ENCODE measurements around the gene DET1.
"Not testable (repeated sequence)": the region's sequence is repeated elsewhere in the genome, so short reads cannot be mapped to it uniquely, and the experiment has no call there.

Gene DET1

DNA sequence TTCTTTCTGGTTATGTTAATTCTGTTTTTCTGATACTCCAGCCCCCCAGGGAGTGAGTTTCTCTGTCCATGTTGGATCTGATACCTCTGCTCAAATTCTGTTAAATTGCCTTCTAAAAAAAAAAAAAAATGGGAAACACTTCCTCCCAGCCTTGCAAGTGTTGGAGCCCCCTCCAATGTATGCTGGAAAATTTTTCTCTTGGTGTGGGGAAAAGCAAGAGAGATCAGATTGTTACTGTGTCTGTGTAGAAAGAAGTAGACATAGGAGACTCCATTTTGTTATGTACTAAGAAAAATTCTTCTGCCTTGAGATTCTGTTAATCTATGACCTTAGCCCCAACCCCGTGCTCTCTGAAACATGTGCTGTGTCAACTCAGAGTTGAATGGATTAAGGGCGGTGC lies 6.1 kb downstream of the DET1 start:
- not testable (repeated sequence) for DNase-seq (ENCODE audit: low read depth)

DNA sequence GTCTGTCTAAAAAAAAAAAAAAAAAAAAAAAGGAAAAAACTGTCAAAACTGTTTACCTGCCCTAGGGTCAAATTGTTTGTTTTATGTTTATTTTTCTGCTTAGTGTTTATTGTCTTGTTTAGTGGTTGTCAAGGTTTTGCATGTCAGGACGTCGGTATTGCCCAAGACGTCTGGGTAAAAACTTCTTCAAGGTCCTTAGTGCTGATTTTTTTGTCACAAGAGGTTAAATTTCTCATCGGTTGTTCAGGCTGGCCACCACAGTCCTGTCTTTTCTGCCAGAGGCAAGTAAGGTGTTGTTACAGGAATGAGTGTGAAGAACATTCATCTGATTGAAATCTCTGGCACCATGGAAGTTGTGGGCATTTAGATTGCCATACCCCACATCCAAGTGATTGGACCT lies 7.0 kb downstream of the DET1 start:
- no peak for DNase-seq (ENCODE audit: low read depth)

DNA sequence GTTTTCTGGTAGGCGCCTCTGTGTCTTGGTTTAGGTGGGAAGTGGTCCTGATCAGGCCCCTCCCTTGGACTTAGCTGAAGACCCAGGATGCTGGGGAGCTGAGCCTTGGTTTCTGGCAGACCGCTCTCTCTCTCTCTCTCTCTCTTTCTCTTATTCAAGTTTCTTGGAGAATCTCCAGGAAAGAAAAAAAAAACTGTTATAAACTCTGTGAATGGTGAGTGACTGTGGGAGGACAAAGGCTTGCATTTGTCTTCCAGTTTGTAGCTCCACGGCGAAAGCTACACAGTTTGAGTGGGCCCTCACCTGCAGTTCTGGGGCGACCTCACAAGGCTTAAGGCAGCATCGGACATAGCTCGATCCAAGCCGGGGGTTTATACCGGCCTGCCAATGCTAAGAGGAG lies 7.5 kb downstream of the DET1 start:
- no peak for DNase-seq (ENCODE audit: low read depth)

DNA sequence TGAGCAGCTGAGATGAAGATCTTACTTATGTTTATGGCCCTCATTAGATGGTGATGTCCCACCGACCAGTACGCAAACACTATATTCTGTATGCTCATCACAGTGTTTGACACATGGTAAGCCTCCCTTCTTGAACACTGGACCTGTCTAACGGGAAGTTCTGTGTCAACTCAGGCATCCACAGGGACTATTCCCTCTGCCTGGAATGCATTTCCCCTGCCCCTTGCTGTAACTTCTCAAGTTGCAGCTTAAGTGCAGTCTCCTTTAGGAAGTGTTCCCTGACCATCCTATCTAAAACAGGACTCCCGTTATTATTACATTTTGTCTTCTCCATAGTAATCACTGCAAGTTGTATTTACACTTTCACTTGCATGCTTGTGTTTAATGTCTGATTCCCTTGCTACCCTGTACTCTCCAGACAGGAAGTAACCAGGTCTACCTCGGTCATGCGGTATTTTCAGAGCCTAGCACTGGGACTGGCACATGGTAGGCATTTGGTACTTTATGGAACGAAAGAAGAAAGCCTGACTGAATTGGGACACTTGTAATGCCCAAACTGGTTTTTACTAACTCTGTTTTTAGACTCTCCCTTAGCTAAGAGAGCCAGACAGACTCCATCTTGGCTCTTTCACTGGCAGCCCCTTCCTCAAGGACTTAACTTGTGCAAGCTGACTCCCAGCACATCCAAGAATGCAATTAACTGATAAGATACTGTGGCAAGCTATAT lies 8.7 kb downstream of the DET1 start:
- no peak for DNase-seq (ENCODE audit: low read depth)

DNA sequence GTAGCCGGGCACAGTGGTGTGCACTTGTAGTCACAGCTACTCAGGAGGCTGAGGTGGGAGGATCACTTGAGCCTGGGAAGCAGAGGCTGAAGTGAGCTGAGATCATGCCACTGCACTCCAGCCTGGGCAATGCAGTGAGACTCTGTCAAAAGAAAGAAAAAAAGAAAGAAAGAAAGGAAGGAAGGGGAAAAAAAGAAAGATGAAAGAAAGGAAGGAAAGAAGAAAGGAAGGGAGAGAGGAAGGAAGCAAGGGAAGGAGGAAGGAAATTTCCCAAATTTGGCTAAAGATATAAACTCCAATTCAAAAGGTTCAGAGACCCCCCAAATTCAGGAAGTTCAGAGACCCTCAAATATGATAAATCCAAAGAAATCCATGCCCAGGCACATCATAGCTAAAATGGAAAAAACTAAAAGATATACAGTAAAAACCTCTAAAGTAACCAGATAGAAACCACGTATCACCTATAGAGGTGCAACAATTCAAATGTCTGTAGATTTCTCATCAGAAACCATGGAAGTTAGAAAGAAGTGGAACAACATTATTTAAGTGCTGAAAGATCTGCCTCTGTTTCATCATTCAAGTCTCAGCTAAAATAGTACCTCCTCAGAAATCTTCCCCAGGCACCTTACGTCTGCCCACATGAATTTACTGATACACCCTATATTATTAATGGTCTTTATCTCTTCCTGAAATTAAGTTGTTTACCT lies 10.7 kb downstream of the DET1 start:
- DNase-seq (ENCODE audit: low read depth), result no peak

DNA sequence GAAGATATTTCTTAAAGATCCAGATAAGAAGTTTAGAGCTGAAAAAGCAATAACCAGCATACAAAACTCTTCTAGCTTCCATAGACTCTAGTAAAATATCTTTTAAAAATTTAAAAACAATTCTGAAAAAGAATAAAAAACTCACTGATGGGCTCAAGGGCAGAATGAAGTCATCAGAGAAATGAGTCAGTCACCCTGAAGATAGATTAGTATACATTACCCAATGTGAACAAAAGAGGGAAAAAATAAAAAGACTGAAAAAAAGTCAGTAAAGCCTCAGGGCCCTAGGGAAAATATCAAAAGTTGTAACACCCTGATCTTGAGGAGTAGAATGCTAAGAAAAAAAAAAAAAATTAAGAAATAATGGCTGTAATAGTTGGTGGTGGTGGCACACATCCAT lies 11.4 kb downstream of the DET1 start:
- peak; percentile 39 for DNase-seq (ENCODE audit: low read depth)

DNA sequence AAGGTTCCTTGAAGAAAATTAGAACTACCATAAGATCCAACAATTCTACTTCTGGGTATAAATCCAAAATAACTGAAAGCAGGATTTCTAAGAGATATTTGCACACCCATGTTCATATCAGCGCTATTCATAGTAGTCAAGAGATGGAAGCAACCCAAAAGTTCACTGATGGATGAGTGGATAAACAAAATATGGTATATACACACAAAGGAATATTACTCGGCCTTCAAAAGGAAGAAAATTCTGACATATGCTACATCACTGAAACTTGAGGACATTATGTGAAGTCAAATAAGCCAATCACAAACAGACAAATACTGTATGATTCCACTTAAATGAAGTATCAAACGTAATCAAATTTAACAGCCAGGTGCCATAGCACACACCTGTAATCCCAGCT lies 13.1 kb downstream of the DET1 start:
- no peak for DNase-seq (ENCODE audit: low read depth)

DNA sequence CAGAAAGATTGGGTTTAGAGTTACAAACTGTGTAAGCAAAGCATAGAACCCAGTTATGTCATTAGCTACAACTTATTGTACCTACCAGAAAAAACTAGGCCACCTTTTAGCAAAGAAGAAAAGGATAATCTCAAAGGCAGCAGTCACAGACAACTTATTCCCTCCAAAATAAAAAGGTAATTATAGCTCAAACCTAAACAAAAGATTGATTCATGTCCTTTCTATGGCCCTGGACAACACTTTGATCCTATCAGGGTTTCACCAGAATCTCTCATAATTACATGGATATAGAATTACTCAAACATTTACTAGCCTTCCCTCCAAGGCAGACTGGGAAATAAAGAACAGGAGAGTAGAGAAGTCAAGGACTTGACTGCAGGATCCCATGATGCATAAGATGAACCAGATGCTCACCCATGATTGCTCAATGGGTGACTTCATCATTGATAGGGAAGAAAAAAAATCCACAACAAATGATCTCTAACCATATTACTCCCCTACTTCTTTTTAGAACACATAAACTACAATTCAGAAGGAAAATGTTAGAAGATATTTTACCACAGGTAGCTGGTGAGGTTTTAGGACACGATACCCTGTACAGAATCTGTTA lies 17.4 kb downstream of the DET1 start:
- peak; percentile 26 for DNase-seq (ENCODE audit: low read depth)

DNA sequence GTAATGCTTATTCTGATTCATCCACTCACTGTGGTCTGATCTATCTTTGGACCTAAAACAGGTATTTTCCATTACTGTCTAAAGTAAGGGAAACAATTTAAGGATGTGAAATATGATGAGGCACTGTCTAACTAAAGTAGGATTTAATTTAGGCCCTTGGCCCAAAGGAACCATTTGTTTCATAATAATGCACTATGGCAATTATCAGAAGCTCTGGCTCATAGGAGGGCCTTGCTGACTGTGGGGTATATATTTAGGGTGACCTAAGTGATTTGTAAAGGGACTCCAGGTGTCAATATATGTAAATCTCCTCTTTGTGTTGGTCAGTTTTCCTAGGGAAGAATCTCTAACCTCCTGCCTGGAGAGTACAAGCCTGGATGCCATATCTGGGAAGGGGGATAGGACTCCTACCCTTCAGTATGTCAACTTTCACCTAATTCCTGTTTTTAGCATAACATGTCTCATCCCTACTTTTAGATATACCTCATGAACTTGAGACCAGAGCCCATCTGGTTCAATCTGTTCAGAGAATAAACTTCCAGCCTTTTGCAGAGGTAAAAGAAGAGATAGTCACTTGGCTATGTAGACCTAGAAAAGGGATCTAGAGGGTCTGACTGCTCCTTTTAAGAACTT lies 20.1 kb downstream of the DET1 start:
- DNase-seq (ENCODE audit: low read depth), result no peak

DNA sequence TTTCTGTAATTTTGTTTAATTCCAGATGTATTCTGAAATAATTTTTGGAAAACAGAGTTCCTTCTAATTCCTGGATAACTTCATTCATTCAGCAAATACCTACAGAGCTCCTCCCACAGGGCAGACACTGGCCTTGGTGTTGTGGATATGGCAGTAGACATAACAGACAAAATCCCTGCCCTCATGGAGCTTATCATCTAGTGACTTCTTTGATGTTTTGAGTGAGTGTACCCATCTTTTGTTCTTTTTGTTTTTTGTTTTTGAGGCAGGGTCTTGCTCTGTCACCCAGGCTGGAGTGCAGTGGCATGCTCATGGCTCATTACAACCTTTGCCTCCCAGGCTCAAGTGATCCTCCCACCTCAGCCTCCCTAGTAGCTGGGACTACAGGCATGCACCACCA lies 21.1 kb downstream of the DET1 start:
- no peak for DNase-seq (ENCODE audit: low read depth)

DNA sequence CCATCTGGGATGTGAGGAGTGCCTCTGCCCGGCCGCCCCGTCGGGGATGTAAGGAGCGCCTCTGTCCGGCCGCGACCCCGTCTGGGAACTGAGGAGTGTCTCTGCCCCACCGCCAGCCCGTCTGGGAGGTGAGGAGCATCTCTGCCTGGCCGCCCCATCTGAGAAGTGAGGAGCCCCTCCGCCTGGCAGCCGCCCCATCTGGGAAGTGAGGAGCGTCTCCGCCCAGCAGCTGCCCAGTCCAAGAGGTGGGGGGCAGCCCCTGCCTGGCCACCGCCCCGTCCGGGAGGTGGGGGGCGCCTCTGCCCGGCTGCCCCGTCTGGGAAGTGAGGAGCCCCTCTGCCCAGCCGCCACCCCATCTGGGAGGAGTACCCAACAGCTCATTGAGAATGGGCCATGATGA lies 22.4 kb downstream of the DET1 start:
- DNase-seq (ENCODE audit: low read depth), result not testable (repeated sequence)

DNA sequence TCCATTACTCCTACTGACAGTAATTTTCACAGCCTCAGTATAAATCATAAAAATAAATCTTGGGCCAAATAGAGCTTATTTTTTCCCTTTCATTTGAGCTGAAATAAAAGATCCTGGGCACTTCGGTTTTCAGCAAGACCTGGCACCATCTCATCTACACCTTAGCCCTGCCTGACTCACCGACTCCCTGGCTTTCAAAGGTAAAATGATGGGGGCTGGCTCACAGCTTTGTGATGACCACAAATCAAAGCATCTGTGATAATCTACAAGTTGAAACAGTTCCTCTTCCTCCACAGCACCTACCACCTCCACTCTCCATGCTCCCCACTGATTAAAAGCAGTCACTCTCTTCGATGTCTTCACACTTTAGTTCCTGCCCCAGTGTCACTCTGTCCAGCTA lies 27.6 kb downstream of the DET1 start:
- no peak for DNase-seq (ENCODE audit: low read depth)

DNA sequence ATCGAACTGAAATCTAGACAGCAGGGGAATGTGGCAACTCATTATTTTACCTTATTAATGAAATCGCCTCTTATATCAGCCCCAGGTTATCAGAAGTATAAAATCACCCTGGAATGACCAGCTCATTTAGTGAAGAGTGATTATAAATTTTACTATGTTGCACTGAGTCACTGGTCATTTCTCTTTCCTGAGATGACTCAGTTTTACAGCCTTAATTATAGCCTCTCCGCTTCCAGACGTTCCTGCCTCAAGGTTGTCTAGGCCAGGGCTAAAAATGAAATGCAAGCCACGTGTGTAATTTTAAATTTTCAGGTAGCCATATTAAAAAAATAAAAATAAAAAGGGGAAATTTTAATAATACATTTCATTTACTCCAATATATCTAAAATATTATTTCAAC lies 33.3 kb downstream of the DET1 start:
- peak; percentile 82 for DNase-seq (ENCODE audit: low read depth)

DNA sequence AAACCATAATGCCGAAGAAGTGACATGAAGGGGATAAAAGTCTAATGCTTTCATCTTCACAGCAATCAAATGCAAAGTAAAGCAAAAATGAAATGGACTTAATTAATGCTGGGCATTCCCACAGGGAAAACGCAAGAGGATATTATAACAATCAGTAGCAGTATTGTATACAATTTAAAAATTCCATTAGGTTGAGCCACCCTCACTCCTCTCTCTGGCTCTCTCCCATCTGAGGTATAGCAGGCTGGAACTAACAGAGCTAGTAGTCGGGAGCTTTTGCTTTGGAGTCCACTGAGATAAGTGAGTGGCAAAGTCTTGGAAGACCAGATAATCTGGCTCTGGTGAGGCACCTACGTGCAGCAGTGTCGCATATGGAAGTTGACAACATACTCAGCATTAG lies 33.9 kb downstream of the DET1 start:
- DNase-seq (ENCODE audit: low read depth), result peak; percentile 80

DNA sequence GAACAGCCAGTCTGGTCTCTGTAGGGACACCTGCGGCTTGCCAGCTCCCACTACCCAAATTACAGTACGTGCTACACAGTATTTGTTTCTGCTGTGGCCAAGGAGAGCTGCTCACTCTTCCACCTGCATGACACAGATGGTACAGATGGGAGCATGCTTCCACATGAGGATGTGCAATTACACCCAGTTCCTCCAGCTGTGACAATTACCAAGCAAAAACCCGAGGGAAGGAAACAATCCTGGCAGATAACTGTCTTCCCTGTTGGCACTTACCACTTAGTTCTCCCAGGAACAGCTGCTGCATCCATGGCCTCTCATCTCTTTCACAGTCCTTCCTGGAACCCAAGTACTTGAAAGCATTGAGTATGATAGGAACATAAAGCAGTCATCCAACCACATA lies 34.4 kb downstream of the DET1 start:
- DNase-seq (ENCODE audit: low read depth), result no peak

DNA sequence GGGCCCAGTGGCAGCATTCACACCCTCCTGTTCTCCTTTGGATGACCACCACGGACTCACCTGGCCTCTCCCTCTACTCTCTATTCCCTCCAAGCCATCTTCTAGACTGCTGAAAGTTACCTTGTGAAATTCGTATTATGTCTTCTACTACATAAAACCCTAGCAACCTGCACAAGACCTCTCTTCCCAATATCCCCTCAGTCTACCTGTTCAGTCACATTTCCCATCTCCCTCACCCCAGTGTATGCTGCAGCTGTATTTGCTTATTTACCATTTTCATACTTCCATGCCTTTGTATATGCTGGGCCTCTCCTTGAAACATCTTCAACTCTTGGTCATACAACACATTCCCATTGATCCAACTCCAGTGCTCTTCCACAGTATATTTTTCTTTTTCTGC lies 35.3 kb downstream of the DET1 start:
- no peak for DNase-seq (ENCODE audit: low read depth)

DNA sequence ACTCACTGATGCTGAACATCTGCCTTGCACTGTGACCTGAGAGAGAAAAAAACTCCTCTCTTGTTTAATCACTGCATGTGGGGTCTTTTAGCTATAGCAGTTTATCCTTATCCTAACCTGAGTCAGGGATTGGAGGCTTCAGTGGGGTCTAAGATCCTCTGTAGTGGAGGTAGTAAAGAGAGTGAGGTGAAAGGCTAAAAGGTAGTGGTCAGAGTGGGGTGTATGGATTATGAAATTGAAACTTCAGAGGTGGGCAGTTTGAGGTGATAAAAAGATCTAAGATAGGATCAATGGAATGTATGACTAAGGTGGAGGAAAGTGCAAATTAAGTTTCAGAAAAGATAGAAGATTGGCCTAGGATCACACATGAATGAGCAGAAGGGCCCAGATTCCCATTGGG lies 36.5 kb downstream of the DET1 start:
- no peak for DNase-seq (ENCODE audit: low read depth)

DNA sequence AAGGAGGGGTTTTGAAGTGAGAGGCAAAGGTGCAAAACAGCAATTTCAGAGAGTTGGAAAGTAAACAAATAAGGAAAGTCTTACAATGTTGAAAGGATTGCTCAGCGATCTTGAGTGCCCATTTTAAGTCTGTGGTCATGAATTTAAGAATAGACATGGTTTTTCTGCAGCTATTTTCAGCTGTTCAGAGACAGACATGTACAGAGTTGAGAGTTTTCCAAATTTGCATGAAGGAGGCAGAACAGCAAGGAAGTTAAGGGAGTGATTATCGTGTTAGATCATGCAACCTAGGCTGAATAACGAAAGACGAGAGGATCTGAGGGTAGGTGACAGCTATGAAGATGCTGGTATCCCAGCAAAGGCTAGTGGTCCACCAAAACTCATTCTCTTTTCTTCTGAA lies 37.2 kb downstream of the DET1 start:
- DNase-seq (ENCODE audit: low read depth), result no peak

DNA sequence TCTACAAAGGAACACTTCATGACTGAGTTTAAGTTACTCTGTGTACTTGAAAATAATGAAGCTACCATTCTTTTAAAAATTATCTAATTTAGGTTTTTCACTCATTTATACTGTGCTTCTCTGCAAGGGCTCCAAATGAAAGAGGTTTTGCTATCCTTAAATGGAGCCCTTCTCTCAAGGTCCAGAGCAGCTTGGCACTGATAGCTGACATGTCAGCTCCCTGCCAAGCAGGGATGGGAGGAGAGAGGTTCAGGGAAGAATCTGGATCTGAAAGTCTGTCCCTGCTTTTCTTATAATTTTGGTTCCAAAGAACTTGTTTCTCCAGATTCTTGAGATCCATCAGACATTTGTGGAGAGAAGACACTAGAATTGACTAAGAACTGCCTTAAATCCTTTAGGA lies 39.9 kb downstream of the DET1 start:
- DNase-seq (ENCODE audit: low read depth), result no peak

DNA sequence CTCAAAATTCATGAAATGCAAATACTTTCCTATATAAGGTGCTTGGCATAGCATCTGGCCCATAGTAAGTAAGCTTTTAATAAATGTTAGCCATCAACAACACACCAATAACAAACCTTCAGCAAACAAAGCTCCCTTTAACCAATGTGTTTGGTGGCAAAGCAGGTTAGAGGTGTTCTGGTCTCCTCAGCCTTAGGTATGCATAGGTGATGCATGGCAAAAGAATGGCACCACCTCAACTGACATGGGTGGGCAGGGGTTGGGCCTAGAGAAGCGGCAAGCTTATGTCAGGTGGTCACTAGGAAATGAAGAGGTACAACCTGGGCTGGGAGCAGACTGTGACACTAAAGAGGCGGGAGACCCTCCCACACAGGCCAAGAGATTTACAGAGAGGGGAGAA lies 40.8 kb downstream of the DET1 start:
- DNase-seq (ENCODE audit: low read depth), result no peak

DNA sequence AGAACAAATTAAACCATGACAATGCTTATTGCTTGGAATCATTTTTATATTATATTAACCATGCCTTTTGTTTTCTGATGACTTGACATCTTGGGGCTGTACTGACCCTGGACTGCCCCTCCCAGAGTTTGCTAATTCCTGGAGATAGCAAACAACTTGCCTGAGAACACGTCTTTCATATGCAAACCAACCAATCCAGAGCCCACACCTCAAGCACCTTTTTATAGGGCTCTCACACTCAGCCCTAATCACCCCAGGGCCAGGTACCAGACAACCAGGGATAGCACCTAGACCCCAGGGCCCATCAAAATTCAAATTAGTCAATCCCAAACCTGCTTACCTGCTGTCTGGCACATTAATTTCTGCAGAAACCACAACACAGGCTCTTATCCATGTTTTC lies 42.0 kb downstream of the DET1 start:
- DNase-seq (ENCODE audit: low read depth), result no peak

DNA sequence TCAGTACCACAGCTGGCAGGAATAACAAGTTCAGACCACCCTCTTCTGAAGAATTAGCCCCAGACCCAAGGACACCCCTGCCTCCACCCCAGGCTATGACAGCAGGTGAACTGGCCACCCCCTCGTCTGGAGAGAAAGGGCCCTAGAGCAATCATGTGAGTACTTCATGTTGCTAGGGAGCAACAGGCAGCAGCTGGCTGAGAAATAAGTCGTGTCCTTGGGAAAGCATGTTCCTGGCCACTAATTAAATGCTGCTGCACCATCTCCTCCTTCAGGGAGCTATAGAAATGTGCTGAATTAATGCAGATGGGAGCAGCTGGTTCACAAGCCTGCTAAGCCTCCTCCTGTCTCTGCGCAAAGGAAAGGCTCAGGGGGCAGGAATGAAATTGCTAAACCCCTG lies 47.5 kb downstream of the DET1 start:
- DNase-seq (ENCODE audit: low read depth), result no peak

DNA sequence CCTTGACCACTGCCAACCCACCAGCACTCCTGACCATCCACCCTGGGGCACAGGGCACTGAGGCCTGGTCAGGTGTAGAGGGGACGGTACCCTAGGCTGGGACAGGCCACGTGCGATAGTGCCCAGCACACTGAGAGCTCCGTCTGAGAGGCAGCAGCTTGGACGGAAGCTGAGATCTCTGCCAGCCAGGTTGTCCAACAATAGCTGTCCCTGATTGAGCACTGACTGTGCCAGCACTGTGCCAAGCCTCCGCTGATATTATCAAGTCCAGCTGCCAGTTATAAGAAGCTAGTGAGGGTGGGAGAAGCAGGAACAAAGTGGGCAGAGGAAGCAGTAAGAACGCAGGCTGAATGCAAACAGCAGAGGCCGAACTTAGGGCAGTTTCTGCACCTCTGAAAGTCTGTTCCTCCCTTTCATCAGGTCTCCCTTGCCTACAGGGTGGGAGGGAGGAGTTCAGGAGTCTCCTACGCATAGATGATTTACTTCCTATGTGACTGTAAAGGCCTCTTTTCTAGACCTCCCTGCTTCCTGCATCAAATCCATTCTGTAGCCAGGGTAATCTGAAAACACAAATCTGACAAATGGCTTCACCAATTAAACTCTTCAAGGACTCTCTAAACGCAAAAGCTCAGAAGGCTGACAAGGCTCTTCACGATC lies 49.2 kb downstream of the DET1 start:
- no peak for DNase-seq (ENCODE audit: low read depth)
